Kidney (tissue), 22 donors: ENCODE measurements around the gene SMIM29. TPM values are rescaled to one million over a fixed set of nuclear protein-coding genes. Genes with fewer than 3 reads are reported as not detected.

Experiments
- DNase-seq, 5 donors: peaks; one replicate each; pipeline ENCODE4 v3.0.0-alpha.2; 2013 to 2020
- FAIRE-seq: peaks from 2 replicates; lab custom pipeline; 2012; peaks lifted over from hg19 to GRCh38; lab: Jason Lieb, UNC
- H3K27ac ChIP-seq, 2 donors: one replicate each; pipeline ENCODE4 v1.7.0; 2013; ENCODE audit warnings: low read depth in 2 of 2, low read length in 2 of 2, inconsistent platforms in 1 of 2
- H3K27me3 ChIP-seq: one replicate; pipeline ENCODE4 v1.7.1; 2013; ENCODE audit warnings: low read length, inconsistent platforms; ENCODE audit not compliant: control insufficient read depth, insufficient read depth
- H3K36me3 ChIP-seq, 3 donors: one replicate each; pipeline versions ENCODE4 v1.7.0 to v1.7.1; 2013; ENCODE audit warnings: low read length in 3 of 3, control low read depth in 1 of 3, inconsistent platforms in 1 of 3; ENCODE audit not compliant: insufficient read depth in 3 of 3, control insufficient read depth in 2 of 3
- H3K4me1 ChIP-seq, 3 donors: one replicate each; pipeline versions ENCODE4 v1.7.0 to v1.7.1; 2013; ENCODE audit warnings: low read length in 3 of 3, inconsistent platforms in 1 of 3, low read depth in 1 of 3; ENCODE audit not compliant: control insufficient read depth in 2 of 3, insufficient read depth in 2 of 3
- H3K4me3 ChIP-seq, 3 donors: one replicate each; pipeline versions ENCODE4 v1.7.0 to v1.8.1; 2013; ENCODE audit warnings: low read length in 3 of 3, control low read depth in 1 of 3, inconsistent platforms in 1 of 3
- H3K9ac ChIP-seq, 3 donors: one replicate each; pipeline versions ENCODE4 v1.7.0 to v1.7.1; 2013; ENCODE audit warnings: low read length in 3 of 3, control low read depth in 1 of 3, inconsistent platforms in 1 of 3
- H3K9me3 ChIP-seq, 3 donors: one replicate each; pipeline versions ENCODE4 v1.7.0 to v1.7.1; 2013; ENCODE audit warnings: low read length in 3 of 3, control low read depth in 1 of 3, inconsistent platforms in 1 of 3; ENCODE audit not compliant: control insufficient read depth in 2 of 3, insufficient read depth in 1 of 3
- intact Hi-C: fragments of 100-400 bp; cut with DNase I; formaldehyde crosslinking; loops from one replicate; pipeline ENCODE4 v1.11.1; 2022
- long read RNA-seq, 10 donors: library from polyadenylated mRNA in 1 of 10; unstranded in 1 of 10; transcript quantifications; one replicate each; pipeline ENCODE4 v2.0.0 and lab custom pipeline, GENCODE V29; 2021 to 2026
- polyA plus RNA-seq: library from polyadenylated mRNA; stranded (reverse); fragments of 350-450 nt; fragmentation: Illumina TruSeq; extraction: RNeasy Lipid Tissue Mini Kit (QIAGEN cat#74804); gene quantifications from one replicate; pipeline ENCODE4 v1.2.3, GENCODE V29; 2014; ENCODE audit warnings: low read depth, low replicate concordance; ENCODE audit not compliant: insufficient read depth
- total RNA-seq: library from RNA; stranded (reverse); fragmentation: NEBNext Ultra II Directional; extraction: Animal tissue kit (Norgen Biotek cat#: 25700); gene quantifications from one replicate; pipeline ENCODE4 v1.2.1, GENCODE V29; 2021
- TF ChIP-seq, protein P1 (sequence below): IDR thresholded peaks from 3 replicates; pipeline ENCODE4 v1.5.1; 2012; ENCODE audit warnings: mild to moderate bottlenecking, moderate library complexity, borderline replicate concordance; ENCODE audit not compliant: insufficient read depth; ENCODE audit errors: extremely low read depth
- donor health status: control.
- donor health status: control.
- donor health status: control.
- donor health status: control.
- donor health status: control.
- donor health status: DM: yes; HTN: yes; CAD: no.
- donor health status: Normal renal cell carcinoma (clear cell type).

The SMIM29 gene
- total RNA-seq (22.6 TPM), polyA plus RNA-seq (53.5 TPM)
- long read RNA-seq, donor 1, transcript SMIM29-205 (5 exons, 1,297 nt) = major isoform, 10 of 20 reads
- long read RNA-seq, donor 1, partial matches to known transcripts = 8 of 20 reads
- long read RNA-seq, donor 1, other reads (novel, unspliced or antisense) = 0 of 20 reads
- long read RNA-seq, donor 2, transcript SMIM29-205 (5 exons, 1,297 nt) = major isoform, 10 of 10 reads
- long read RNA-seq, donor 2, partial matches to known transcripts = 0 of 10 reads
- long read RNA-seq, donor 2, other reads (novel, unspliced or antisense) = 0 of 10 reads
- long read RNA-seq, donor 3, partial matches to known transcripts = 0 of 5 reads
- long read RNA-seq, donor 3, other reads (novel, unspliced or antisense) = 0 of 5 reads
- long read RNA-seq, donor 4, transcript SMIM29-205 (5 exons, 1,297 nt) = major isoform, 9 of 12 reads
- long read RNA-seq, donor 4, partial matches to known transcripts = 0 of 12 reads
- long read RNA-seq, donor 4, other reads (novel, unspliced or antisense) = 0 of 12 reads
- long read RNA-seq, donor 5, partial matches to known transcripts = 0 of 2 reads
- long read RNA-seq, donor 5, other reads (novel, unspliced or antisense) = 0 of 2 reads
- long read RNA-seq, donor 6, transcript SMIM29-205 (5 exons, 1,297 nt) = major isoform, 10 of 23 reads
- long read RNA-seq, donor 6, partial matches to known transcripts = 8 of 23 reads
- long read RNA-seq, donor 6, other reads (novel, unspliced or antisense) = 0 of 23 reads
- long read RNA-seq, donor 7, transcript SMIM29-205 (5 exons, 1,297 nt) = major isoform, 11 of 21 reads
- long read RNA-seq, donor 7, partial matches to known transcripts = 4 of 21 reads
- long read RNA-seq, donor 7, other reads (novel, unspliced or antisense) = 0 of 21 reads
- long read RNA-seq, donor 8, transcript SMIM29-205 (5 exons, 1,297 nt) = major isoform, 7 of 12 reads
- long read RNA-seq, donor 8, partial matches to known transcripts = 0 of 12 reads
- long read RNA-seq, donor 8, other reads (novel, unspliced or antisense) = 0 of 12 reads
- long read RNA-seq, donor 9, transcript SMIM29-205 (5 exons, 1,297 nt) = major isoform, 6 of 7 reads
- long read RNA-seq, donor 9, partial matches to known transcripts = 0 of 7 reads
- long read RNA-seq, donor 9, other reads (novel, unspliced or antisense) = 0 of 7 reads
- long read RNA-seq, donor 10, transcript SMIM29-205 (5 exons, 1,297 nt) = major isoform, 8 of 11 reads
- long read RNA-seq, donor 10, partial matches to known transcripts = 0 of 11 reads
- long read RNA-seq, donor 10, other reads (novel, unspliced or antisense) = 0 of 11 reads

DNA sequence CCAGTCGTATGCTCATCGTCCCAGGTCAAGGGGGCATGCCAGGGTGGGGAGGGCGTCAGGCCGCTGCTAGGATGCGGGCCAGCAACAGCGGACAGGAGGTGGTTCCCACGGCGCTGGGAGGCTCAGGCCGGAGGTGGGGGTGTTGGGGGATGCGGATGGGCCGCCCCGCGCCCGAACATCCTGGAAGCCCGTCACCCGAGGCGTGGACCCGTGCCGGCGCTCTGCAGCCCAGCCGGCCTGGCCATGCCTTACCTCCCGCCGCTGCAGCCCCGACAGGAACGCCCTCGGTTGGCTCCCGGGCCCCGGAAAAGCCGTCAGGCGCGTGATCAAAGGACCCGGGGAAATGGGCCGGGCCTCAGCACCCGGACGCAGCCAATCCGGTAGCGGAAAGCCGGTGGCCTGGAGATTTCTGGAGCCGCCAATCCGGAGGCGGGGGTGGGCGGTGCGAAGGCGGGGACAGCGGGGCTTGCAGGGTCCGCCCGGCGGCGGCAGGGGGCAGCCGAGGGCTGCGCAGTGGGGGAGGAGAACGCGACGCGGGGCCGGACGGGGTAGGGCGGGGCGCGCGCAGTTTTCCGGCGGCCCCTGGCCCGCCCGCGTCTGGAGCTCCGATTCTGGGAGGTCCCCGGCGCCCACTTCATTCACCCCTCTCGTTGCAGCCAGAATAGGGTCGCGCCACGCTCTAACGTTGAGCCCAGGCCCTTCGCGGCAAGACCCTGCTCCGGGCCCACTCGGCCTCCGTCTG, at the start of gene SMIM29:
Gene SMIM29 (minus strand): TSS at position 280 of the 742 bp plus-strand sequence. CDS start 1,215 bp downstream, outside the sequence.
- Histone ChIP-seq H3K27me3 (no peaks in the 10 kb centered on the region), H3K9me3 (no peaks in the 10 kb centered on the region), H3K4me1 (peaks cover 0 to 10% (median 0%) of the 10 kb centered on the region in 3 donors), H3K9ac (peak within 1 kb of the TSS; percentile 44 to 90 (median 81)), H3K27ac (peak within 1 kb of the TSS; percentile 83 to 91), H3K36me3 (no peaks in the 10 kb centered on the region), H3K4me3 (peak within 1 kb of the TSS; percentile 61 to 78 (median 73))
- intact Hi-C loops = loop anchor here (10.0 kb wide), 1 partner anchor 166 kb away; no protein-coding TSS in a partner anchor
- FAIRE-seq (no peak), DNase-seq (peak; percentile 97 to 99 (median 98))
- TF ChIP-seq, protein P1, sequence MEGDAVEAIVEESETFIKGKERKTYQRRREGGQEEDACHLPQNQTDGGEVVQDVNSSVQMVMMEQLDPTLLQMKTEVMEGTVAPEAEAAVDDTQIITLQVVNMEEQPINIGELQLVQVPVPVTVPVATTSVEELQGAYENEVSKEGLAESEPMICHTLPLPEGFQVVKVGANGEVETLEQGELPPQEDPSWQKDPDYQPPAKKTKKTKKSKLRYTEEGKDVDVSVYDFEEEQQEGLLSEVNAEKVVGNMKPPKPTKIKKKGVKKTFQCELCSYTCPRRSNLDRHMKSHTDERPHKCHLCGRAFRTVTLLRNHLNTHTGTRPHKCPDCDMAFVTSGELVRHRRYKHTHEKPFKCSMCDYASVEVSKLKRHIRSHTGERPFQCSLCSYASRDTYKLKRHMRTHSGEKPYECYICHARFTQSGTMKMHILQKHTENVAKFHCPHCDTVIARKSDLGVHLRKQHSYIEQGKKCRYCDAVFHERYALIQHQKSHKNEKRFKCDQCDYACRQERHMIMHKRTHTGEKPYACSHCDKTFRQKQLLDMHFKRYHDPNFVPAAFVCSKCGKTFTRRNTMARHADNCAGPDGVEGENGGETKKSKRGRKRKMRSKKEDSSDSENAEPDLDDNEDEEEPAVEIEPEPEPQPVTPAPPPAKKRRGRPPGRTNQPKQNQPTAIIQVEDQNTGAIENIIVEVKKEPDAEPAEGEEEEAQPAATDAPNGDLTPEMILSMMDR = peak; percentile 89

DNA sequence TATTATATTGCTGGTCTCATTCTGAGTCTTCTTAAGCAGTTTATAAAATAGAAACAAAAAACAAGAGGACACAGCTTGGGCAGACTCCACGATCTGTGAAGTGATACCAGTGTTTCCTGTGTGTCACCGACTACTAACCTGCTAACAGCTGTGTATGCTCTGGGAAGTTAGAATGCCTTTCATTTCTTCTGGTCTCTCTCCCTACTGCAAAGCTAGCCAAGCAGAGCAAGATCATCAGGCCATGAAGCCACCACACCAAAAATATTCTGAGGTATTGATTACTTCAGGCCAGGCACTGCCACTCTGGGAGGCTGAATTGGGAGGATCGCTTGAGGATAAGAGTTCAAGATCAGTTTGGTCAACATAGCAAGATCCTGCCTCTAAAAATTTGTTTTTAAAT, 46.9 kb upstream of the SMIM29 start:
- Histone ChIP-seq H3K4me3 (no peak overlapping the region), H3K9me3 (no peaks in the 10 kb centered on the region), H3K9ac (no peak overlapping the region), H3K27ac (no peak overlapping the region), H3K27me3 (no peaks in the 10 kb centered on the region), H3K36me3 (peaks cover 0 to 9% (median 9%) of the 10 kb centered on the region in 3 donors), H3K4me1 (peaks cover 0 to 3% (median 0%) of the 10 kb centered on the region in 3 donors)
- TF ChIP-seq, protein P1 = no peak
- intact Hi-C loops = no loop called here
- FAIRE-seq (no peak), DNase-seq (no peak)

DNA sequence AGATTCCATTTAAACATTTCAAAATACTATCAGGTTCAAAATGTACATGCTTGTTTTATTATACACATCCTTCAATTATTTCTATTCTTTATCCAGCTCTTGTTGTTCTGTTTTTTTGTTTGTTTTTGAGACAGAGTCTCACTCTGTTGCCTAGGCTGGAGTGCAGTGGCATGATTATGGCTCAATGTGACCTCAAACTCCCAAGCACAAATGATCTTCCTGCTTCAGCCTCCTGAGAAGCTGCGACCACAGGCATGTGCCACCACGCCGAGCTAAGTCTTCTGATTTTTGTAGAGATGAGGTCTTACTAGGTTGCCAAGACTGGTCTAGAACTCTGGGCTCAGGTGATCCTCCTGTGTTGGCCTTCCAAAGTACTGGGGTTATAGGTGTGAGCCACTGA, 44.1 kb upstream of the SMIM29 start:
- Histone ChIP-seq H3K27ac (no peak overlapping the region), H3K36me3 (peaks cover 2 to 9% (median 9%) of the 10 kb centered on the region in 3 donors), H3K9ac (no peak overlapping the region), H3K27me3 (no peaks in the 10 kb centered on the region), H3K4me3 (no peak overlapping the region), H3K9me3 (no peaks in the 10 kb centered on the region), H3K4me1 (no peaks in the 10 kb centered on the region)
- DNase-seq = no peak
- TF ChIP-seq, protein P1 = no peak
- FAIRE-seq = no peak
- intact Hi-C loops = no loop called here
